GM18873 (cell line): ENCODE results near the gene TREM1.
"Not testable (repeated sequence)": the region's sequence is repeated elsewhere in the genome, so short reads cannot be mapped to it uniquely, and the experiment has no call there.

Experiments used
- ATAC-seq: cut with Tn5 transposase; IDR thresholded peaks from one replicate; pipeline ENCODE4 v1.9.1; 2021; ENCODE audit warnings: mild to moderate bottlenecking, moderate library complexity, moderate number of reproducible peaks; ENCODE audit not compliant: unreplicated experiment, low FRiP score

Gene TREM1

GRCh38 chr6:41266541-41266940 lies 19.9 kb downstream of the TREM1 start:
- no peak for ATAC-seq

GRCh38 chr6:41263267-41263666 lies 23.2 kb downstream of the TREM1 start:
- ATAC-seq = no peak

GRCh38 chr6:41262401-41262800 lies 24.1 kb downstream of the TREM1 start:
- no peak for ATAC-seq

GRCh38 chr6:41258196-41258493 lies 28.3 kb downstream of the TREM1 start:
- no peak for ATAC-seq

- ATAC-seq = no peak
Observed at GRCh38 chr6:41257369-41258195, 28.9 kb downstream of the TREM1 start.

GRCh38 chr6:41256383-41256782 lies 30.1 kb downstream of the TREM1 start:
- no peak for ATAC-seq

- ATAC-seq = no peak
Observed at GRCh38 chr6:41255638-41256246, 30.7 kb downstream of the TREM1 start.

GRCh38 chr6:41255110-41255509 lies 31.4 kb downstream of the TREM1 start:
- ATAC-seq = no peak

GRCh38 chr6:41252401-41253169 lies 33.9 kb downstream of the TREM1 start:
- no peak for ATAC-seq

GRCh38 chr6:41247882-41248705 lies 38.4 kb downstream of the TREM1 start:
- no peak for ATAC-seq

- ATAC-seq = no peak
Observed at GRCh38 chr6:41247288-41247865, 39.1 kb downstream of the TREM1 start.

GRCh38 chr6:41246529-41246928 lies 40.0 kb downstream of the TREM1 start:
- not testable (repeated sequence) for ATAC-seq

- ATAC-seq = no peak
Observed at GRCh38 chr6:41239467-41240159, 46.9 kb downstream of the TREM1 start.

- no peak for ATAC-seq
Observed at GRCh38 chr6:41237128-41237527, 49.4 kb downstream of the TREM1 start.

- ATAC-seq = no peak
Observed at GRCh38 chr6:41236276-41236675, 50.2 kb downstream of the TREM1 start.

GRCh38 chr6:41232667-41233066 lies 53.8 kb downstream of the TREM1 start:
- ATAC-seq = no peak

- ATAC-seq = no peak
Observed at GRCh38 chr6:41231246-41231645, 55.2 kb downstream of the TREM1 start.

GRCh38 chr6:41229721-41230120 lies 56.8 kb downstream of the TREM1 start:
- no peak for ATAC-seq

GRCh38 chr6:41228616-41229015 lies 57.9 kb downstream of the TREM1 start:
- ATAC-seq = no peak

GRCh38 chr6:41228096-41228495 lies 58.4 kb downstream of the TREM1 start, which contains the start of gene TREML4:
TSS of gene TREML4 (plus strand) at chr6:41228349. CDS start at chr6:41228428, 79 bp downstream.
- no peak for ATAC-seq
